B cell (primary cell): Measurements from ENCODE around the gene GGNBP2.
"Not testable (repeated sequence)": the region's sequence is repeated elsewhere in the genome, so short reads cannot be mapped to it uniquely, and the experiment has no call there.

Experiments used
- EZH2 ChIP-seq: IDR thresholded peaks from 2 replicates; pipeline ENCODE4 v1.6.1; 2012; ENCODE audit warnings: borderline replicate concordance, low read depth, mild to moderate bottlenecking, moderate library complexity, low read length; ENCODE audit not compliant: insufficient read depth, poor library complexity, severe bottlenecking
- TF ChIP-seq, protein P1 (sequence below): fragments of 200-600 bp; IDR thresholded peaks from one replicate; pipeline ENCODE4 v1.8.0; 2022; ENCODE audit warnings: antibody characterized with exemption, mild to moderate bottlenecking

DNA sequence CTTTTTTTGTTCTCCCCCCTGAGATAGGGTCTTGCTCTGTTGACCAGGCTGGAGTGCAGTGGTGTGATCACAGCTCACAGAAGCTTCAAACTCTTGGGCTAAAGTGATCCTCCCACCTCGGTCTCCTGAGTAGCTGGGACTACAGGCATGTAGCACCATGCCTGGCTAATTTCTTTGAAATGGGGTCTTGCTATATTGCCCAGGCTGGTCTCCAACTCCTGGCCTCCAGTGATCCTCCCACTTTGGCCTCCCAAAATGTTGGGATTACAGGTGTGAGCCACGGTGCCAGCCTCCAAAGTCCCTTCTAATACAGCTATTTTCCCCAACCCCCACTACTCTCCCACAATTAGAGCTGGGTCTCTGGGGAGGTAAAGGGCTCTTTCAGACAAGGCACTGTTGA is 36.3 kb upstream of the GGNBP2 start:
- TF ChIP-seq, protein P1, sequence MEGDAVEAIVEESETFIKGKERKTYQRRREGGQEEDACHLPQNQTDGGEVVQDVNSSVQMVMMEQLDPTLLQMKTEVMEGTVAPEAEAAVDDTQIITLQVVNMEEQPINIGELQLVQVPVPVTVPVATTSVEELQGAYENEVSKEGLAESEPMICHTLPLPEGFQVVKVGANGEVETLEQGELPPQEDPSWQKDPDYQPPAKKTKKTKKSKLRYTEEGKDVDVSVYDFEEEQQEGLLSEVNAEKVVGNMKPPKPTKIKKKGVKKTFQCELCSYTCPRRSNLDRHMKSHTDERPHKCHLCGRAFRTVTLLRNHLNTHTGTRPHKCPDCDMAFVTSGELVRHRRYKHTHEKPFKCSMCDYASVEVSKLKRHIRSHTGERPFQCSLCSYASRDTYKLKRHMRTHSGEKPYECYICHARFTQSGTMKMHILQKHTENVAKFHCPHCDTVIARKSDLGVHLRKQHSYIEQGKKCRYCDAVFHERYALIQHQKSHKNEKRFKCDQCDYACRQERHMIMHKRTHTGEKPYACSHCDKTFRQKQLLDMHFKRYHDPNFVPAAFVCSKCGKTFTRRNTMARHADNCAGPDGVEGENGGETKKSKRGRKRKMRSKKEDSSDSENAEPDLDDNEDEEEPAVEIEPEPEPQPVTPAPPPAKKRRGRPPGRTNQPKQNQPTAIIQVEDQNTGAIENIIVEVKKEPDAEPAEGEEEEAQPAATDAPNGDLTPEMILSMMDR = not testable (repeated sequence)
- not testable (repeated sequence) for TF ChIP-seq EZH2
